Amygdala (tissue), 56 donors: ENCODE measurements around the gene PAK6.

Source experiments
- DNase-seq, 56 donors: peaks; one replicate each; lab custom pipeline; 2025; lab: John Stamatoyannopoulos, UW

PAK6 gene

DNA sequence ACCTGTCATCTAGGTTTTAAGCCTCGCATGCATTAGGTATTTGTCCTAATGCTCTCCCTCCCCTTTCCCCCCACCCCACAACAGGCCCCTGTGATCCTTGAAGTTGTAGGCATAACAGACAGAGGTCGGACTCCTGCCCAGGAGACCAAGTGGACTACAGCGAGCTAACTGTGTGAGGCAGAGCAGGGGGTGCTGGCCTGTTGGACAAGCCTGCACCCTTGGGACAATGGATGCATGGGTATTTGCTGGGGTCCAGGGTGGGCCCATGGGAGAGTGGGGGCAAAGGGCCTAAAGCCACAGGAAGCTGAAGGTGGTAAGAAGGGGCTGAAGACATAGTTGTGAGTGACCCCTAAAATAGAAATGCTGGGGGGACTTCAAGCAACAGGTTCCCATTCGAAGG is 66.4 kb downstream of the PAK6 start:
- DNase-seq: no peak

DNA sequence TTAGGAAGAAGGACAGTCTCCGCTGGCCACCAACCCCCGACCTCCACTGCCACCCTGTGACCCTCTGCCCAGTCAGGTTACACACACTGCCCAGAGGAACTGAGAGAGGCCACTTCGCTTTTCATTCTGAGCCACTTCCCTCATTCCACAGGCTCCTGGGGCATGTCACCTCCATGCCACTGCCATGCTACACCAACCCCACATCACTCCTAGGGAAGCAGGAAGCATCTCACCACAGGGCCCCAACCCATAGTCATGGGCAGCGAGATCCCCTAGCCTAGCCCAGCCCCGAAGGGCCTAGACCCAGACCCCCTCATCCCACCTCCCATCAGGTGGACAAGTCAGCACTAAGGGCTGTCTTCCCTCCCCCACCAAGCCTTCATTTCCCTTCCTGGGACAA is 67.5 kb downstream of the PAK6 start:
- peak in 13 of 56 donors; percentile 11 to 49 (median 30) for DNase-seq

DNA sequence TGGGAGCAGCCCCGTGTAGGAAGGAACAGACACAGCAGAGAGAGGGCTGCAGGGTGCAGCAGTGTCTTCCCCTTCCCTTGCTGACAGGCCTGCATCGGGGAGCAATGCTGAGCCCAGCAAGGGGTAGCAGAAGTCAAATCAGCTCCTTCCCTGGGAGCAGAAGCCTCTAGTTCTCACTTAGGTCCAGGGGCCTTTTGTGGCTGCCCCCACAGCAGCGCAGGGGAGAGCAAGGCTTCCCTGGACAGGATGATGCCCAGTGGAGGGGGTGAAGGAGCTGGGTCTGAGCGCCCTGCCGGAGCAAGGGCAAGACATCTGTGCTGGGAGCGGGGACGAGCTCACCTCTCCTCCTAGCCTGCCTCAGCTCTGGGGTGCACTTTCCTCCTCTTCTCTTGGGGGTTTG is 68.0 kb downstream of the PAK6 start:
- DNase-seq: no peak

GRCh38 chr15:40307421-40308211 is 68.8 kb downstream of the PAK6 start, which contains the start of gene PLCB2:
Gene PLCB2, minus strand, starts transcription at chr15:40307935. Its CDS starts 263 bp downstream, at chr15:40307672.
- peak in 16 of 56 donors; percentile 16 to 52 (median 30) for DNase-seq

DNA sequence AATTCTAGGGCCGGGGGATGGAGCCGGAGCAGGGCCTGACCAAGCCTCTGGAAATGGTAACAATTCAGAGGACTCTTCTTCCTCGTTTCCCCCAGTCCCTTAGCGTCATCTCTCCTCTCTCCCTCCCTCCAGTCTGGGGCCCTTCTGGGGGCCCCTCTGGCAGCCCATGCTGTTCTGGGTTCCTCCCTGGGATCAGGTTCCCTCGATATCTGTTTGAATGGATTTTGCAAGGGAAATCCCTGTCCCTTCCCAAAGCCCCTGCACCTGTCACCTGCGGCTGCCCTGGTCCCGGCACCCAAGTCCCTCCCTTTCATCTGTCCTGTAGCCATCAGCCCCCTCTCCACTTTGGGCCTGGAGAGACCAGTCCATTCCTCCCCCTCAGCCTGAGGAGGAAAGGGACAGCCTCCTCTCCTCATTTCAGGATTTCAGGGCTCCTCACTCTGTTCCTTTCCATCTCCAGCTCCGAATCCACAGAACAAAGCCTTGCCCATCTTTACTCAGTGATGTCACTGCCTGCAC is 70.5 kb downstream of the PAK6 start:
- DNase-seq: no peak

- peak in 22 of 56 donors; percentile 11 to 54 (median 24) for DNase-seq
These were observed 71.4 kb downstream of the PAK6 start for GRCh38 chr15:40310001-40310959.

DNA sequence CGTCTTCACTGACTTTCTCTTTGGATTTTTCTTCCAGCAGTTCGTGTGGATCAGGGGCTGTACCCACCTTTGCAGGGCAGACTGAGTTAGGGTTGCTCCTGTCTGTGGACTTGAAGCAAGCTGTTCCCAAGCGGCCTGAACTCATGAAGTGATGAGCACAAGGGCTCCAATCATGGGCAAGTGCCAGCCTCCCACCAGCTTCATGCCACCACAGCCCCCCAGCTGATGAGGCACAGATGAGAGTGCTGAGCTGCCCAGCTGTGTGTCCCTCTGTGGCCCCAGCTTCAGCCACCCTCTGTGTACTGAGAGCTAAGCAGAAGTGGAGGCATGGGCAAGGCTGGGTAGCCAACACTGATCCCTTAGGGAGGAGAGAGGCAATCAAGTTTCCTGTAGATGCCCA is 72.1 kb downstream of the PAK6 start:
- DNase-seq: no peak

- no peak for DNase-seq
These were observed 73.7 kb downstream of the PAK6 start for GRCh38 chr15:40312370-40313158.

DNA sequence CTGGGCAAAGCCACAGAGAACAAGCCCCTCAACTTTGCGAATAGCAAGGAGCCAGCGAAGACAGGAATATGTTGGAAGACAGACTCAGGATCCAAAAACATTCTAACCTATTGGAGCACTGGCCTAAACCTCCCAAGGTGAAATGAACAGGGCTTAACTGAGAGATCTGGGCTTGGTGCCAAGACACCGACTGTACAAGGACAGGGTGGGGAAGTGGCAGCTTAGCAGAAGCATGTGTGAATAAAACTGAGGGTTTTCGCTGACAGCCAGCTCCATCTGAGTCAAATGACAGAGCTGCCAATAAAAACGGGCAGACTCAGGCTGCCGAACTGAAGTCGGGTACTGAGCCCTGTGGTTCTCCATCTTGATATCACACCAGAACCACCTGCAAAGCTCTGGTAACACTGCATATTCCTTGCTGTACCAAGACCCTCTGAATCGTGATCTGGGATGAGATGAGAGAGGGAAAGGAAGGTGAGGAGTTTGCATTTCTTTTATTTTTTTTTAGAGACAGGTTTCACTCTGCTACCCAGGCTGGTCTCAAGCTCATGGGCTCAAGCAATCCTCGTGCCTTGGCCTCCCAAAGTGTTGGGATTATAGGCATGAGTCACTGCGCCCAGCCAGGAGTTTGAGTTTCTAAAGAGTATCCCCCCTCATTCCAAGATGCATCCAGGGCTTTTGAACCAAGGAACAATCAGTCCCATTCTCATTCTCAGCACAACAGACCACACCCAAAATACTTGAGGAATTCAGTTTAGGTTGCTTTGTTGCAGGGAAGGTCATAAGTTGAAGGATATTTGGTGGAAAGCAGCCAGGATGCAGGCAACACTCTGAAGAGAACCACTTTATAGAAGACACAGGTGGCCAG is 74.9 kb downstream of the PAK6 start:
- DNase-seq: peak in 6 of 56 donors; percentile 19 to 58 (median 36)

DNA sequence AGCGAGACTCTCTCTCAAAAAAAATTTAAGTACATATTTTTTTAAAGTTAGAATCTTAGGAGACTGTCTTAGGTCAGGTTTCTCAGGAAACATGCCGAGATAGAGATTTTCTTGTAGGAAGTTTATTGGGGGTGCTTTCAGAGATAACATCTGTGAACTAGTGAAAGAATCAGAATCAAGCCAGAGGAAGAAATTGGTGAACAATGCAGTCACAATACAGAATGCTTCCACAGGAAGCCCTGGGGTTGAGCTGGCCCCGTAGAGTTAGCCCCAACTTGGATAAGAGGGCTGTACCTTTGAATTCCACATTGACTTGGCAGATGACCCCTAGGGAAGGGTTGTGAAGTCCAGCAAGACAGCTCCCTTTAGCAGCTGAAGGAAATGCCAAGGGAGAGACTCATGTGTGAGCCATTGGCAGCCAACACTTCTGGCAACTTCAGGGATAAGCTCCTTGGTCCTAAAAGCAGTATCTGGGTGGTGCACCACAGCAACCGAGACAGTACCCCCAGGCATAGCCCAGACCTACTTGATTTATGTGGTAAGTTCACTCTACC is 75.9 kb downstream of the PAK6 start:
- DNase-seq: no peak

- no peak for DNase-seq
These were observed 78.1 kb downstream of the PAK6 start for GRCh38 chr15:40316931-40317330.

- DNase-seq: no peak
These were observed 78.7 kb downstream of the PAK6 start for GRCh38 chr15:40317580-40317979.

GRCh38 chr15:40320409-40320808 is 81.5 kb downstream of the PAK6 start:
- no peak for DNase-seq

DNA sequence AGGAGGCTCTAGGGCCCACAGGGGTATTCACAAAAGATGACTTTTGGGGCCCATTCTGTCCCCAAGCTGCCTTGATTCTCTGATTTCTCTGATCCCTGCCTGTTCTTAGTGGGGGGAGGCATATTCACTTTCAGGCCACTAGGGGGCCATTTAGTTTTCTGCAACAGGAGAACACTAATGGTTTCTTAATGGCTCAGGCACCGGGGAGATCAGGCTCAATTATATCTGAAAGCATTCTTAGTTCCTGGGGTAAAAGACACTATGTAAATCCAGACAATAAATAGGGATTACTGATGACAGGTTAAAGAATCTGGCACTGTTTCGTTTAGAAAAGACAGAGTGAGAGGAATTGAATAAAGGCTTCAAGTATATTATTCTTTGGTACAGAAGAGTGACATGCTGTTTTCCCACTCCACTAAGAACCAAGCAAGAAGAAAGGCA is 82.1 kb downstream of the PAK6 start:
- DNase-seq: peak in 28 of 56 donors; percentile 8 to 83 (median 38)

GRCh38 chr15:40322531-40323238 is 83.8 kb downstream of the PAK6 start:
- peak in 3 of 56 donors; percentile 30 to 65 (median 53) for DNase-seq

- DNase-seq: peak in 55 of 56 donors; percentile 41 to 89 (median 73)
These were observed 84.5 kb downstream of the PAK6 start, which contains the start of gene INAFM2 for GRCh38 chr15:40323239-40323952. Gene INAFM2, plus strand, starts transcription at chr15:40323692. Its CDS starts 364 bp downstream, at chr15:40324056.
